Tibial nerve (tissue), 4 donors: ENCODE results near the gene PRPF6. TPM values are rescaled to one million over a fixed set of nuclear protein-coding genes. Genes with fewer than 3 reads are reported as not detected.

Source experiments
- DNase-seq, 2 donors: peaks; one replicate each; pipeline ENCODE4 v3.0.0-alpha.2; 2019; ENCODE audit warnings: low spot score in 2 of 2
- H3K27ac ChIP-seq, 4 donors: fragments of 200-600 bp; sonication (generic) in 3 of 4; one replicate each; pipeline ENCODE4 v1.5.1; 2017 to 2019; ENCODE audit warnings: mild to moderate bottlenecking in 1 of 4
- H3K27me3 ChIP-seq, 2 donors: fragments of 200-600 bp; sonication (generic) in 1 of 2; one replicate each; pipeline versions ENCODE4 v1.5.1 to v1.6.0; 2017 to 2019
- H3K36me3 ChIP-seq, 3 donors: fragments of 200-600 bp; sonication (generic); one replicate each; pipeline ENCODE4 v1.5.1; 2018 to 2019
- H3K4me1 ChIP-seq, 4 donors: fragments of 200-600 bp; sonication (generic) in 3 of 4; one replicate each; pipeline ENCODE4 v1.5.1; 2017 to 2019
- H3K4me3 ChIP-seq, 4 donors: fragments of 200-600 bp; sonication (generic) in 3 of 4; one replicate each; pipeline ENCODE4 v1.5.1; 2017 to 2019; ENCODE audit warnings: mild to moderate bottlenecking in 1 of 4, moderate library complexity in 1 of 4
- H3K9me3 ChIP-seq, 4 donors: fragments of 200-600 bp; sonication (generic) in 3 of 4; one replicate each; pipeline ENCODE4 v1.5.1; 2017 to 2019
- EP300 ChIP-seq, 2 donors: sonication (generic); formaldehyde crosslinking; IDR thresholded peaks; one replicate each; pipeline ENCODE4 v1.6.1; 2017; ENCODE audit warnings: antibody characterized with exemption in 2 of 2, mild to moderate bottlenecking in 1 of 2
- POLR2A ChIP-seq, 2 donors: fragments of 450-650 bp; IDR thresholded peaks; one replicate each; pipeline ENCODE4 v1.6.1; 2017; ENCODE audit warnings: antibody characterized with exemption in 2 of 2, mild to moderate bottlenecking in 2 of 2, moderate library complexity in 2 of 2
- WGBS, 2 donors: methylation state at CpG; one replicate each; pipeline ENCODE4 v1.1.5; 2018; 5-methylcytosine and 5-hydroxymethylcytosine counted together
- small RNA-seq: library from RNA; depleted of rRNA; stranded (forward); fragments of <200 nt; gene quantifications from one replicate; pipeline ENCODE3, GENCODE V24; 2016
- total RNA-seq, 4 donors: library from RNA; depleted of rRNA; stranded (reverse); fragments of >200 nt; gene quantifications; one replicate each; pipeline ENCODE4 v1.1.0, GENCODE V29; 2016
- TF ChIP-seq, protein P1 (sequence below), 5 experiments: fragments of 200-600 bp in 3 of 5; fragments of 450-650 bp in 2 of 5; sonication (generic) in 3 of 5; IDR thresholded peaks; one replicate each; pipeline ENCODE4 v1.5.1; 2016 to 2019; ENCODE audit warnings: antibody characterized with exemption in 5 of 5, mild to moderate bottlenecking in 3 of 5, moderate library complexity in 2 of 5

PRPF6 gene
- total RNA-seq, 4 donors from 2014 or later: 70.5 to 77.0 (median 73.8) TPM

DNA sequence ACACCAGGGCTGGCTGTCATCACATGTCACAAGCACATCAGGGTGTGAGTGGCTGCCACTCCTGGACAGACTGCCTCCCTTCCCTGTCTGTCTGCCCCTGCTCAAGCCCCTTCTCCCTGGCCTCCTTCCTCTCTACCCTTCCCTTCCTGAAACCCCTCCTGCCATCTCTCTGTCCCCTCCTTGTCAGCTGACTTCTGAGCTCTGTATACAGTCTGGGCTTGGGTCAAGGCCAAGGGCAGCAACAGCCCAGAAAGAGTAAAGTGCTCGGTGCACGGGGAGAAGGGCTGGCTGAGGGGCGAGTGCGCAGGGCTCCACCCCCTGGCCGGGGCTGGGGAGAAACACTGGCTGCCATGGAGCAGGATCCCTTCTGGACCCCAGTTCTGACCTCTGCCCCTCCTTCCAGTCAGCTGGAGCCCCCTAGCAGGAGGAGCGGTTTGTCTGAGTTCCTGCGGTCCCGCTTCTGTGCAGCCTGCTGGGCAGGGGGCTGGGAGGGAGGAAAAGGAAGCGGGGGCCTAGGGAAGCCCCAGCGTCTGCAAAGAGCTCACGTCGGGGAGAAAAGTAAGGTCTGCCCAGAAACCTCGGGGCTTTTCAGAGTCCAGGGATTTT, 101.3 kb downstream of the PRPF6 start:
- 27 to 35% methylated on average over 11 to 13 of the region's 13 CpGs for WGBS, 2 donors
- Histone ChIP-seq H3K4me3 (no peak overlapping the region), H3K36me3 (no peaks in the 10 kb centered on the region), H3K27me3 (peaks cover 0 to 33% of the 10 kb centered on the region in 2 donors), H3K4me1 (peaks cover 0 to 63% (median 20%) of the 10 kb centered on the region in 4 donors), H3K27ac (no peak overlapping the region), H3K9me3 (peaks cover 0 to 5% (median 0%) of the 10 kb centered on the region in 4 donors)
- TF ChIP-seq, protein P1, sequence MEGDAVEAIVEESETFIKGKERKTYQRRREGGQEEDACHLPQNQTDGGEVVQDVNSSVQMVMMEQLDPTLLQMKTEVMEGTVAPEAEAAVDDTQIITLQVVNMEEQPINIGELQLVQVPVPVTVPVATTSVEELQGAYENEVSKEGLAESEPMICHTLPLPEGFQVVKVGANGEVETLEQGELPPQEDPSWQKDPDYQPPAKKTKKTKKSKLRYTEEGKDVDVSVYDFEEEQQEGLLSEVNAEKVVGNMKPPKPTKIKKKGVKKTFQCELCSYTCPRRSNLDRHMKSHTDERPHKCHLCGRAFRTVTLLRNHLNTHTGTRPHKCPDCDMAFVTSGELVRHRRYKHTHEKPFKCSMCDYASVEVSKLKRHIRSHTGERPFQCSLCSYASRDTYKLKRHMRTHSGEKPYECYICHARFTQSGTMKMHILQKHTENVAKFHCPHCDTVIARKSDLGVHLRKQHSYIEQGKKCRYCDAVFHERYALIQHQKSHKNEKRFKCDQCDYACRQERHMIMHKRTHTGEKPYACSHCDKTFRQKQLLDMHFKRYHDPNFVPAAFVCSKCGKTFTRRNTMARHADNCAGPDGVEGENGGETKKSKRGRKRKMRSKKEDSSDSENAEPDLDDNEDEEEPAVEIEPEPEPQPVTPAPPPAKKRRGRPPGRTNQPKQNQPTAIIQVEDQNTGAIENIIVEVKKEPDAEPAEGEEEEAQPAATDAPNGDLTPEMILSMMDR (IDR thresholded peaks at IDR 0.05): no peak
- no peak for TF ChIP-seq EP300 (IDR thresholded peaks at IDR 0.05)
- no peak for TF ChIP-seq POLR2A (IDR thresholded peaks at IDR 0.05)
- no peak for DNase-seq

Small RNA genes lying within 50 kb of the gene (small RNA-seq; reads per million reads assigned to genes)
- gene AL355803.1 (not detected), gene MIR647 (not detected), gene MIR6813 (not detected)

Other genes starting within 250 kb of the PRPF6 start
- gene LIME1, start 244.5 kb upstream of the PRPF6 start, total RNA-seq: 10 to 100 TPM; 11.4 to 51.9 (median 17.6) TPM
- gene SLC2A4RG, start 241.4 kb upstream of the PRPF6 start, total RNA-seq: 100 to 1,000 TPM in 1 of 4 donors, 10 to 100 TPM in 3; 71.5 to 126 (median 72.5) TPM
- 10 to 100 TPM; 11.5 to 20.4 (median 12.6) TPM for gene ZBTB46, start 149.9 kb upstream of the PRPF6 start, total RNA-seq
- not detected for gene ABHD16B, start 119.6 kb upstream of the PRPF6 start, total RNA-seq
- 100 to 1,000 TPM; 108 to 122 (median 115) TPM for gene TPD52L2, start 115.9 kb upstream of the PRPF6 start, total RNA-seq
- 10 to 100 TPM; 30.6 to 40.2 (median 32.1) TPM for gene DNAJC5, start 86.0 kb upstream of the PRPF6 start, total RNA-seq
- gene UCKL1, start 24.7 kb upstream of the PRPF6 start, total RNA-seq: 10 to 100 TPM; 31.2 to 96.0 (median 50.0) TPM
- gene ZNF512B, start 11.2 kb upstream of the PRPF6 start, total RNA-seq: 10 to 100 TPM in 2 of 4 donors, 1 to 10 TPM in 2; 8.3 to 18.3 (median 11.7) TPM
- 1 to 10 TPM; 1.3 to 5.1 (median 2.8) TPM for gene SAMD10, start 1.5 kb upstream of the PRPF6 start, total RNA-seq
- gene C20orf204, start 55.0 kb downstream of the PRPF6 start, total RNA-seq: 10 to 100 TPM in 1 of 4 donors, 1 to 10 TPM in 3; 1.7 to 14.4 (median 4.1) TPM
- gene SOX18, start 68.5 kb downstream of the PRPF6 start, total RNA-seq: 10 to 100 TPM in 3 of 4 donors, 1 to 10 TPM in 1; 4.6 to 44.6 (median 21.4) TPM
- gene TCEA2, start 82.1 kb downstream of the PRPF6 start, total RNA-seq: 10 to 100 TPM; 45.6 to 62.9 (median 59.2) TPM
- gene RGS19, start 98.4 kb downstream of the PRPF6 start, total RNA-seq: 10 to 100 TPM; 12.9 to 35.7 (median 20.1) TPM
- gene OPRL1, start 99.0 kb downstream of the PRPF6 start, total RNA-seq: 1 to 10 TPM in 1 of 4 donors, under 1 TPM in 3; 0.21 to 1.5 (median 0.71) TPM
- gene LKAAEAR1, start 103.3 kb downstream of the PRPF6 start, total RNA-seq: 1 to 10 TPM in 1 of 4 donors, under 1 TPM in 2, not detected in 1; 0.59 to 1.3 (median 0.84) TPM
- not detected for gene NPBWR2, start 126.4 kb downstream of the PRPF6 start, total RNA-seq
- gene MYT1, start 183.3 kb downstream of the PRPF6 start, total RNA-seq: not detected